ENCODE results near the gene EPN3. TPM values are rescaled to one million over a fixed set of nuclear protein-coding genes. Genes with fewer than 3 reads are reported as not detected.

The EPN3 gene
- total RNA-seq, 1 experiment from 2014 or later: 0.92 TPM

GRCh38 chr17:50544516-50544915 is 12.0 kb downstream of the EPN3 start:
- ChIA-PET POLR2A (no interaction called here), CTCF (interaction anchor here (0.8 to 1.2 kb wide), 2 partner anchors 83 to 84 kb away, joined by 4 read pairs; no protein-coding TSS in a partner anchor)
- TF ChIP-seq, protein P1, sequence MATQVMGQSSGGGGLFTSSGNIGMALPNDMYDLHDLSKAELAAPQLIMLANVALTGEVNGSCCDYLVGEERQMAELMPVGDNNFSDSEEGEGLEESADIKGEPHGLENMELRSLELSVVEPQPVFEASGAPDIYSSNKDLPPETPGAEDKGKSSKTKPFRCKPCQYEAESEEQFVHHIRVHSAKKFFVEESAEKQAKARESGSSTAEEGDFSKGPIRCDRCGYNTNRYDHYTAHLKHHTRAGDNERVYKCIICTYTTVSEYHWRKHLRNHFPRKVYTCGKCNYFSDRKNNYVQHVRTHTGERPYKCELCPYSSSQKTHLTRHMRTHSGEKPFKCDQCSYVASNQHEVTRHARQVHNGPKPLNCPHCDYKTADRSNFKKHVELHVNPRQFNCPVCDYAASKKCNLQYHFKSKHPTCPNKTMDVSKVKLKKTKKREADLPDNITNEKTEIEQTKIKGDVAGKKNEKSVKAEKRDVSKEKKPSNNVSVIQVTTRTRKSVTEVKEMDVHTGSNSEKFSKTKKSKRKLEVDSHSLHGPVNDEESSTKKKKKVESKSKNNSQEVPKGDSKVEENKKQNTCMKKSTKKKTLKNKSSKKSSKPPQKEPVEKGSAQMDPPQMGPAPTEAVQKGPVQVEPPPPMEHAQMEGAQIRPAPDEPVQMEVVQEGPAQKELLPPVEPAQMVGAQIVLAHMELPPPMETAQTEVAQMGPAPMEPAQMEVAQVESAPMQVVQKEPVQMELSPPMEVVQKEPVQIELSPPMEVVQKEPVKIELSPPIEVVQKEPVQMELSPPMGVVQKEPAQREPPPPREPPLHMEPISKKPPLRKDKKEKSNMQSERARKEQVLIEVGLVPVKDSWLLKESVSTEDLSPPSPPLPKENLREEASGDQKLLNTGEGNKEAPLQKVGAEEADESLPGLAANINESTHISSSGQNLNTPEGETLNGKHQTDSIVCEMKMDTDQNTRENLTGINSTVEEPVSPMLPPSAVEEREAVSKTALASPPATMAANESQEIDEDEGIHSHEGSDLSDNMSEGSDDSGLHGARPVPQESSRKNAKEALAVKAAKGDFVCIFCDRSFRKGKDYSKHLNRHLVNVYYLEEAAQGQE (IDR thresholded peaks at IDR 0.05; ENCODE audit: insufficient read depth in 1 of 2, low read depth in 2 of 2, low read length in 1 of 2): no peak
- TF ChIP-seq POLR2AphosphoS5 (IDR thresholded peaks at IDR 0.05; ENCODE audit: low read depth, low read length) (no peak), TCF7L2 (IDR thresholded peaks at IDR 0.05; ENCODE audit: low read depth, low read length) (no peak), CTCF (IDR thresholded peaks at IDR 0.05) (no peak), SIN3A (IDR thresholded peaks at IDR 0.05; ENCODE audit: borderline replicate concordance, insufficient read depth, low read depth, low read length) (no peak)
- no peak overlapping the region for H3K27ac ChIP-seq (ENCODE audit: low read length)
- no TSS peak for BruUV-seq (replicated peaks)
- in situ Hi-C loops (cut with HindIII; ENCODE audit: low pct_unique_long_range_greater_than_20kb, low sequenced_read_pairs) (no loop called here), intact Hi-C loops (cut with micrococcal nuclease; ENCODE audit: unreplicated experiment) (no loop called here)
- H3K27me3 ChIP-seq (ENCODE audit: control insufficient read depth, insufficient read depth, low read length): no peaks in the 10 kb centered on the region
- peaks cover 40% of the 10 kb centered on the region for H3K4me1 ChIP-seq (ENCODE audit: control insufficient read depth, insufficient read depth, low read length)
- DNase-seq (ENCODE audit: low read depth, low spot score) (no peak), ATAC-seq (no peak)
- no peak overlapping the region for H3K4me3 ChIP-seq (ENCODE audit: low read depth in 2 of 2, low read length in 2 of 2)
- H3K36me3 ChIP-seq (ENCODE audit: control insufficient read depth, insufficient read depth, low read length): no peaks in the 10 kb centered on the region
- H3K9me3 ChIP-seq (ENCODE audit: control insufficient read depth, insufficient read depth, low read depth, low read length): no peaks in the 10 kb centered on the region

- Histone ChIP-seq H3K27me3 (ENCODE audit: control insufficient read depth, insufficient read depth, low read length) (no peaks in the 10 kb centered on the region), H3K36me3 (ENCODE audit: control insufficient read depth, insufficient read depth, low read length) (no peaks in the 10 kb centered on the region), H3K9me3 (ENCODE audit: control insufficient read depth, insufficient read depth, low read depth, low read length) (no peaks in the 10 kb centered on the region), H3K27ac (ENCODE audit: low read length) (no peak overlapping the region), H3K4me3 (ENCODE audit: low read depth in 2 of 2, low read length in 2 of 2) (no peak overlapping the region), H3K4me1 (ENCODE audit: control insufficient read depth, insufficient read depth, low read length) (peaks cover 38% of the 10 kb centered on the region)
- ChIA-PET POLR2A (no interaction called here), CTCF (interaction anchor here (0.8 to 1.2 kb wide), 2 partner anchors 83 to 163 kb away, joined by 4 to 8 read pairs; no protein-coding TSS in a partner anchor)
- DNase-seq (ENCODE audit: low read depth, low spot score) (no peak), ATAC-seq (no peak)
- in situ Hi-C loops (cut with HindIII; ENCODE audit: low pct_unique_long_range_greater_than_20kb, low sequenced_read_pairs): no loop called here
- BruUV-seq (replicated peaks): no TSS peak
- intact Hi-C loops (cut with micrococcal nuclease; ENCODE audit: unreplicated experiment): loop anchor here (5.0 kb wide), 1 partner anchor 297 kb away; no protein-coding TSS in a partner anchor
- TF ChIP-seq POLR2AphosphoS5 (IDR thresholded peaks at IDR 0.05; ENCODE audit: low read depth, low read length) (no peak), TCF7L2 (IDR thresholded peaks at IDR 0.05; ENCODE audit: low read depth, low read length) (no peak), CTCF (IDR thresholded peaks at IDR 0.05) (no peak), SIN3A (IDR thresholded peaks at IDR 0.05; ENCODE audit: borderline replicate concordance, insufficient read depth, low read depth, low read length) (no peak)
- TF ChIP-seq, protein P1 (IDR thresholded peaks at IDR 0.05; ENCODE audit: insufficient read depth in 1 of 2, low read depth in 2 of 2, low read length in 1 of 2): no peak
Measured at GRCh38 chr17:50545311-50545710, 12.8 kb downstream of the EPN3 start.

All from Panc1 (cell line).